Stimulated activated CD8-positive, alpha-beta memory T cell treated with anti-CD3 and anti-CD28 coated beads, Interleukin-12 subunit alpha, Interleukin-12 subunit beta, amount 100 ng/mL, for 1 hour (primary cell): ENCODE data around the gene KIF19.

Experiments
- DNase-seq: peaks from one replicate; pipeline ENCODE4 v3.0.0-alpha.2; 2020; ENCODE audit warnings: low read depth

Gene KIF19

GRCh38 chr17:74305865-74306654 is 20.0 kb upstream of the KIF19 start:
- DNase-seq = no peak

DNA sequence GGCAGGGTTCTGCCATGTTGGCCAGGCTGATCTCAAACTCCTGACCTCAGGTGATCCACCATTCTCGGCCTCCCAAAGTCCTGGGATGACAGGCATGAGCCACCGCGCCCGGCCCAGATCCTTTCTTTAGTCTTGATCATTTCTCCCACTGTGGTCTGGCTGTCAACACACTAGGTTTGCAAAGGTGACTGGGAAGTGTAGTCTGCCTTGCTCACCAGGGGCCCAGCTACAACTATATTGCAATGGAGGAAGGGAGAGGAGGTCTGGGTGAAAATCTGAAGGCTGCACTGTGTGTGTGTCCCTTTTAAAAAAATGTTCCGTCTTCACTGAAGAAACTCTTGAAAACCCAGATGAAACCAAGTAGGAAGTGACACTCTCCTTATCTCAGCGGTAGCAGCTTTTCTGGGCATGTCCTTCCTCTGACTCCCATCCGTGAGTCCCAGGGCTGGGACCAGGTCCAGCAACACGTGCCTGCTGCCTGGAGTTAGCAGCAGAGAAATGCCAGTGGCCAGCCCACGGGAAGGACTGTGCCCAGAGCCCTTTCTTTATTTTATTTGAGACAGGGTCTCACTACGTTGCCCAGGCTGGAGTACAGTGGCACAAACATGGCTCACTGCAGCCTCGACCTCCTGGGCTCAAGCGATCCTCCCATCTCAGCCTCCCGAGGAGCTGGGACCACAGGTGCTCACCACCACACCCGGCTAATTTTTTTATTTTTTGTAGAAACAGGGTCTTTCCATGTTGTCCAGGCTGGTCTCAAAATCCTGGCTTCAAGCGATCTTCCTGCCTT is 17.8 kb upstream of the KIF19 start:
- no peak for DNase-seq

GRCh38 chr17:74309902-74310301 is 16.1 kb upstream of the KIF19 start:
- no peak for DNase-seq

DNA sequence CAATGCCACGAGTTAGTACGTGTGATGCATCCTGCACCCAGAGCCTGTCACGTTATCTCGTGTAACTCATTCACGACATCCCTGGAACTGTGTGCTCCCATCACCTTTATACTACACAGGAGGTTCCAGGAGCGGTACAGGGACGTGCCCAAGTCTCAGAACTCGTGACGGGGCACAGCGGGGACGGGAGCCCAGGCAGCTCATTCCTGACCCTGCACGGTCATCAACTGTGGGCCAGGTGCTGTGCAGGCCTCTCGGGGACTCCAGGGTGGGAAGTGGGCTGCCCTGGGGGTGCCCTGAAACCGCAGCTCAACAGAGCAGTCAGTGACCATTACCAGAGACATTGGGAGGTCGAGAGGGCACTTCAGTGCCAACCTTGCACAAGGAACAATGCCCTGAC is 11.1 kb upstream of the KIF19 start:
- DNase-seq = no peak

DNA sequence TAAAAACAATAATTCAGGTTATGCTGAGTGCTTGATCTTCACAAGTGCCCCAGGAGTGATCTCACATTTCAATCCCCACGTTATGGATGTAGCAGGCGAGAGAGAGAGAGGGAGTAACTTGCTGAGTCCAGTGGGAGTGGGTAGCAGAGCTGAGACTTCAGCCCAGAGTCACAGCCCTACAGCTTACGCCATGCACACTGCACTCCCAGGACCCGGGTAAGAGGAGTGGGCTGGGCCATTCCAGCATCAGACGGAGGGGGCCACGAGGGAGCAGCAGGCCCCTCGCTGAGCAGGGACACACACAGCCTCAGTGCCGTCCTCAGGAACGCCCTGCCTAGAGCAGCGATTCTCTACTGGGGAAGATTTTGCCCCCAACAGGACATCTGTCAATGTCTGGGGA is 9.8 kb upstream of the KIF19 start:
- no peak for DNase-seq

- no peak for DNase-seq
Measured at GRCh38 chr17:74317071-74317470, 9.0 kb upstream of the KIF19 start.

DNA sequence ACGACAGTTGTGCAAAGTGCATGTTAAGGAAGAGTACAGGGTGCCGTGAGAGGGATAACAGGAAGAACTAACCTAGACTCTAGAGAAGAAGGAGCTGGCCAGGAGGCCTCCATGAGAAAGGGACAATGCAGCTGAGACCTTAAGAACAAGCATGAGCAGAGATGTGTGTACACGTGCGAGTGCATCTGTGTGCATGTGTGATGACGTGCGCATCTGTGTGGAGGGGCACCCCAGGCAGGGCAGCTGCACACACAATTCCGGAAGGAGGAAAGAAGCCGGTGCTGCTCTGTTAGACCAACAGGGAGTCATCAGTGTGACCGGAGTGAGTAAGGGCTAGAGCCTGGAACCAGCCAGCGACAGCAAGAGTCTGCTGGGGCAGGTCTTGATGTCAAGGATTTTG is 7.6 kb upstream of the KIF19 start:
- no peak for DNase-seq

- DNase-seq = no peak
Measured at GRCh38 chr17:74324521-74324920, 1.5 kb upstream of the KIF19 start.

DNA sequence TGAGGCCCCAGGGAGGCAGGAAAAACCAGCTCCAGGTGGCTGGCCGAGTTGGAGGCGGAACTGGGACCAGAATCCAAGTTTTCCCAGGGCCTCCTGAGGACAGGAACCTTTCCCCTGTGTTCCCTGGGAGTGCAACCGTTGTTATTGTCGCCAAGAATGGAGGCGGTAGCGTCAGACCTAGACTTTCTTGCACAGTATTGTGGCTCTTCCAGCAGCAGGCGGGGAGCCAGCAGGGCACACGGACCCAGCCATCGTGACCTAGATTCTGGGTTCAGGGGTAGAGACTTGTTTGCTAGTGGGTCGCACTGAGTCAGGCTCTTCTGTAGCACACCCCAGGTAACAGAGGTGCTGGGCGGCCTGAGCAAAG is 667 bp upstream of the KIF19 start:
- DNase-seq = no peak

GRCh38 chr17:74326506-74326905 is 480 bp downstream of the KIF19 start:
- DNase-seq = no peak

DNA sequence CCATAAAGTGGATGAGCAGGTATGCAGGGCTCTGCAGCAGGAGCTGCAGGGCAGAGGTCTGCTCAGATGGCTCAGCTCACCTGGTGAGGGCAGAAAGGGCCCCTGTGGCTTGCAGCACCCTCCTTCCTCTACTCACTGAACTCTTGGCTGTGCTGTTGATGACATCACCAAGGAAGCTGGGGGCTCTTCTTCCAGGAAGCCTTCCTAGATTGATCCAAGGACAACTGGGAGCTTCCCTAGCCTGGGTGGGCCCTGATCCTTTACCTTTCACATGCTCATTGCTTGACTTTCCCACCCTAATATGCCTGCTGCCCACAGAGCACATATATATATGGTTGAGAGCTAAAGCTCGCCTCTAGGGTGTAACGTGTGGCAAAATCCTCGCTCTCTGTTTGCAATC is 2.5 kb downstream of the KIF19 start:
- DNase-seq = no peak

DNA sequence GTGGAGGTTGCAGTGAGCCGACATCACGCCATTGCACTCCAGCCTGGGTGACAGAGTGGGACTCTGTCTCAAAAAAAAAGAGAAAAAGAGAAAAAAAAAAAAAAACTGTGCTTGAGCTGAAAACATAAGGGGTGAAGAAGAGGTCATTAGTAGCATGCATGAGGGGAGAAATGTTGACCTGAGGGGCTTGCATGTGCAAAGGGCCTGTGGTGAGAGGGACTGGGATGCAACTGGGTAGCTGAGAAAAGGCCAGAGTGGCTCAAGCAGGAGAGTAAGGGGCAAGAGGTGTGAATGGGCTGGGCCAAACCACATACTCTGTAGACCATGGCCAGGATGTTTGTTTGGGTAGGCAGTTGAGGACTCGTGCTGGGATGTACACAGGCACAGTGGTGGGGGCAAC is 3.4 kb downstream of the KIF19 start:
- DNase-seq = no peak

DNA sequence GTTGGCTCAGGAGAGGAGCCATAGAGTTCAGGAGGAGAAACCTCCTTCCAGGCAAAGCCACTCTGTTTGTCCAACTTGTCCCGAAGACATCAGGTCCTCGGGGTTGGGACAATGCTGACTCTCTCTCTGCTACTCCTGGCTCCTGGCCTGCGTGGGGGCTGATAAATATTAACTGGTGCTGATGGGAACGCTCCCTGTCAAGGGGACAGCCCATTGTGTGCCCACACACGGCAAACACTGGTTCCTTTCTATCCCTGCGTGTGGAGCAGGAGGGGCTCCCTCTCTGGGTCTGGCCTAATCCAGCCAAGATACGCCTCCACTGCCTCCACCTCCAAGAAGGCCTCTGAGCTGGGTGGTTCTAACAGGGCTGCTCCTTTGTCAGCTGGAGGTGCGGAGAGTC is 4.4 kb downstream of the KIF19 start:
- no peak for DNase-seq

- no peak for DNase-seq
Measured at GRCh38 chr17:74332017-74332650, 6.1 kb downstream of the KIF19 start.

DNA sequence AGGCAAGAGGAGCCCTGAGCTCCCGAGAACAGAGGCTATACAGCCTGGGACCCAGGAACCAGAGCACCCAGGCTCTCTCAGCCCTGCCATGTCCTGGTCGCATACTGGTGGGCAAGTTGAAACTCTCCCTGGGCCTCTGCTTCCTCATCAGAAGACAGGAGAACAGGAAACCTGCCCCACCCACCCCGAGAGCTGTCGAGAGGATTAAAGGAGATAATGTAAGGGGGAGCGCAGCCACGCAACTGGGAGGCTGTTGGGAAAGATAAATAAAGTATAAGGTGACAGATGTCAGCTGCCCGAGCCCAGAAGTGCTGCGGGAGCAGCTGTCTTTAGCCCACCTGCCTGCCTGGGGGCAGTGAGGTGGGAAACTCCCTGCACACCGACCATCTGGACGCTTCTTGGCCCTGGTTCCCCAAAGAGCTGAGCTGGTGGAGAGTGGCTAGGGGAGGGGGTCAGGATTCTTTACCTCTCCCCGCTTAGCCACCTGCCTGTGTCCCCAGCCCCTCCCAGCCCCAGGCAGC is 6.8 kb downstream of the KIF19 start:
- DNase-seq = no peak

GRCh38 chr17:74334393-74335039 is 8.5 kb downstream of the KIF19 start:
- no peak for DNase-seq

DNA sequence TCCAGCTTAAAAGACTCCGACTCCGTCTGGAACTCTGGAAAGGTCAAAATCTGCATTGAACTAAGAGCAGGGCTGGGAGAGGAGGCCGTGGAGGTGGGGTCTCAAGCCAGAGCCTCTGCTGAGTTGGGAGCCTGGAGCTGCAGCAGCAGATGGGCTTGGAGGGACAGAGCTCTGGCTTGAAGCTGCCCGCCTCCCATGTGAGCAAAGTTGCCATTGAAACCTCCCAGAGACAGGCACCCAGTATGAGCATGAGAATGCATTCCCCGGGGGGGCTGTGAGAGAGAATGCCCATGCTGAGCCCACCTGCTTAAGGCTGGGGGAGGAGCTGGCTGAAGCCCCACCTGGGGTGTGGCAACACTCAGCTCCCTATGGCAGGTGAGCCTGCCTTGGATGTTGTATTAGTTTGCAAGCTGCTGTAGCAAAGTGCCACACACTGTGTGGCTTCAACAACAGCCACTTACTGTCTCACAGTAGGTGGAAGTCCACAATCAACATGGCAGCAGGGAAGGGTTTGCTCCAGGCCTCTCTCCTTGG is 9.6 kb downstream of the KIF19 start:
- DNase-seq = no peak

DNA sequence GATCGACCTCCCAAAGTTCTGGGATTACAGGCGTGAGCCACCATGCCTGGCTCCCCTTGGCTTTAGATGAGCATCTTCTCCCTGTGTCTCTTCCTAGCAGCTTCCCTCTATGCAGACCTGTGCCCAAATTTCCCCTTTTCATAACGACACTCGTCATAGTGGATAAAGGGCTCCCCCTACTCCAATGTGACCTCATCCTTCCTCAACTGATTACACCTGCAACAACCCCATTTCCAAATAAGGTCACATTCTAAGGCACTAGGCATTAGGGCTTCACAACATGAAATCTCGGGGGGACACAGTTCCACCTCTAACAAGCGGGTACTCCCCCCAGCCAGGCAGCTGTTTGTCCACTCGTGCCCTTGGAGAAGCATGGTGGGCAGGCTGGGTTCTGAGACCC is 10.3 kb downstream of the KIF19 start:
- no peak for DNase-seq

- no peak for DNase-seq
Measured at GRCh38 chr17:74337834-74338500, 11.9 kb downstream of the KIF19 start.

DNA sequence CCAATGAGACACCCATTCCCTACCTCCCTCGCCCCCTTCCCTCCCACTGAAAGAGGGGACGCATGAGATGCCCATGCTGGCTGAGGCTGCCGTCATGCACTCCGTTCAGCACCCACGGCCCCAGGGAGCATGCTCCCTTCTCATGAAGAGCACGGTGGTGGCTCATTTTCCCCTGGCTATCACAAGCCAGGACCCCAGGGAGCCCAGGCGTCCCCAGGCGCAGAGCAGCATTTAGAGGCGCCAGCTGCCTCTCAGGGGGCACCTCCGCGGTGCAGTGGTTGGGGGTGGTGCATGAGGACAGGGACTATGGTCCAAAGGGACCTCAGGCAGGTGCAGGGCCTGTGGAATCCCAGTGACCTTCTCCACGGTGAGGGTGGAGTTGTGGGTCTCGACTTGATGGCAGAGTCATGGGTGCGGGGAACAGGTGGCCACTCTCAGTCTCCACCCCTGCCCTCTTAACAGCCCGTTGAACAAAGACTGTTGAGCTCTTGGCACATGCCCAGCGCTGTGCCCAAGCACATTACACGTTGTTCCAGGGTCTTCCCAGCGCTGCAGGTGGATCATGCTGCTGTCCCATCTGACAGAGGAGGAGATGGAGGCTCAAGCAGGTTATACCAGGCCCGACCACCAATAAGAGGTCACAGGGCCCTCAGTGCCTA is 13.6 kb downstream of the KIF19 start:
- no peak for DNase-seq

DNA sequence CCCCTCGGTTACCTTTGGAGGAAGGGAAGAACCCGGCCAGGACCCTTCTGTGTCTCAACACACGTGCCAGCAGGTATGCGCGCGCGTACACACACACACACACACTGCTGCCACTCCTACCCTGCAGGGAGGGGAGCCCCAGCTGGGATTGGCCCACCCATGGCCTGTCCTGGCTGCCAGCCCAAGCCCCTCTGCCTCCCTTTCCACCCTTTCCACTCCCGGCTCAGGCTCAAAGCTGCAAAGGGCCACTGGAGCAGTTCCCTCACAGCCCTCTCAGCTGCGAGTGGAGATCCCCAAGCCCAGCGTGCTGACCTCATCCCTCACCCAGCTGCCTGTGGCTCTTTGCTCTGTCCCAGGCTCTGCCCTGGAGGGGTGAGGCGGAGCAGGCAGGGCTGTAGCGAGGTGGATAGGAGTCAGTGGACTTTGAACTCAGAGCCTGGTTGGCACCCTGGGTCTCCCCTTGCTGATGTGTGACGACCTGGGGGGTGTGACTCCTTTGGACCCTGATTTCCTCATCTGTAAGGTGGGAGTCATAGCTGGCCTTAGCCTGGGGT is 14.5 kb downstream of the KIF19 start:
- DNase-seq = no peak
